HL-60/S4 treated with phorbol 12-myristate 13-acetate at 8.2 ng/mL for 4 days and 3 days (cell line): ENCODE measurements around the gene B4GALNT3.

Experiments
- in situ Hi-C: fragments of 300-500 bp; cut with MboI; formaldehyde crosslinking; loops from 2 replicates; pipeline ENCODE4 v1.15.0; 2022; ENCODE audit warnings: low sequenced_read_pairs

The B4GALNT3 gene

DNA sequence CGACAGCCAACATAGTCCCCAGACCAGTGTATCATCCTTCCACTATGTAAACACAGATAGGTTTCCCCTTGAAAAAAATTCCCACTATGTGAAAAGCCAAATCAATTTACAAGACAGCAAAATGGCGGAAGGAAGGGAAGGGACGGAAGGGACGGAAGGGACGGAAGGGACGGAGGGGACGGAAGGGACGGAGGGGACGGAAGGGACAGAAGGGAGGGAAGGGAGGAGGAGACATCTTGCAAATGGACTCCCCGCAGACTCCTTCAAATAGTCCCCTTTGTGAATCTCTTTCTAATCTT, 128.2 kb downstream of the B4GALNT3 start:
- in situ Hi-C loops: no loop called here

DNA sequence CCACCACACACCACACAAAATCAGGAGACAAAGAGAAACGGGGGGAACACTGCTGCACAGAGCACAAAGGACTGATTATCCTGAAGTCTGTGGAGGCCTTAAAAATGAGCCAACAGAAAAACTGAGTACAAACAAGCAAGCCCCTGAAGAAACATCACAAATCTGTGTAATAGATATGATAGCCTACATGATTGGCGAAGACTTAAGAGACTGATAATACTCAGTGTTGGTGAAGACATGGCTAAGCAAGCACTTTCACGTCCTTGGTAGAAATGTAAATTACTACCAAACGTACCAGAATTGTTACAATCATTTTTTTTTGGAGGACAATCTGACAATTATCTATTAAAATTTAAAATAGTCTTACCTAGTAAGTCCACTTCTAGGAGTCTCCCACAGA, 128.9 kb downstream of the B4GALNT3 start:
- in situ Hi-C loops: no loop called here

DNA sequence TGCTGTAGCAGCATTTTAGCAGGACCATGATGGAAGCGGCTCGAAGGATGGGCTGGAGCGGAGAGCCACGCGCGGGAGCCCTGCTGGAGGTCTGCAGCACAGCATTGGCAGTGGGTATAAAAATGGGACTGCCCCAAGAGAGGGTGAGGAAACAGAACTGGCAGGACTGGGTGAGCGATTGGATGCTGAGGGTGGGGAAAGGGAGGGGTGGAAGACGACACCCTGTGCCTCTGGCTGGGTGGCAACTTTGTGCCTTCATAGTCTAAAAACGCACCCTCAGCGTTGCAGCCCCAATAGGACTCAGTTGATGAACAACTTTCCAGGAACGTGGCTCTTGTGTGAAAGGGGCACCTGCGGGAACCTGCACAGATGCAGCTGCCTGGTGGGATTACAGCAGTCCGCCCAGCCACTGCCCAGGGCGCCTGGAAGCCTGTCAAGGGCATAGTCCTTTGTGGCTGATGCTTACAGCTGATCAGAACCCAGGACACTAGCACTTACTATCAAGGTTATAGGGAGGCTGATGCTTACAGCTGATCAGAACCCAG, 130.5 kb downstream of the B4GALNT3 start:
- in situ Hi-C loops: no loop called here

DNA sequence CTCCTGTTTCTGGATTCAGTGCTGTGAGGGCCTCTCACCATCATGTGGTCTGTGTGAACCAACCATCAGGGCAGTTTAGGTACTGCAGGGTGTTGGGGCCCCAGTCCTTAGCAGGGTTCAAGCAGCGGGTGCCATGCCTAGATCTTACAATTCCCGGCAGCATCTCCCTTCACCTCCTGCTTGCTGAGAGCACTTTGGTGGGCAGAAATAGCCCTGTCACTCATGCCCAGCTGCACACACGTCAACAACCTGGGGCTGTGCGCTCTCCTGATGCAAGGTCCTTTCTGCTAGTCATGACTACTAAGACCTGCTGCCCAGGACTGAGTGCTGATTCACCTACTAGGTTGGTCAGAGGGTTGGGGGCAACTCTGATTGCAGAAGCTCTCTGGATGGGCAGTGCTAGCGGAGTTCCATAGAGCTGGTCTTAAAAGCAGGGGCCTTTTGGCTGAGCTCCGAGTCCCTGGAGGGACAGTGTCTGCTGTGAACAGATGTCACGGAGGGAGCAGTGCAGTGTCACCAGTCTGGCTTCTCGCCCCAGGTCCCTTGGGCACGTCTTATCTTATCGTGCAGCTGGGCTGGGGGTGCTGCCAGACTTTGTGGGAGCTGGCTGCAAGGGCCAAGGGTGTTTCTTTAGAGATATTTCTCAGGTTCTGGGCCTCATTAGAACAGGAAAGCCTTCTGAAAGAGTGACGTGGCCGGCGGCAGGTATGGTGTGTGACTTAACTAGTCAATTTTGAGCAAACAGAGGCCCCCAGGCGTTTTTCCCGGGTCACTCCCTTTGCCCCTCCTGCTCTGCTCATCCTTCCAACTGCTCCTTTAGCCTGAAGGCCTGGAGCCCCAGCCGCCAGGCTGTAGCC, 131.7 kb downstream of the B4GALNT3 start:
- in situ Hi-C loops: no loop called here

DNA sequence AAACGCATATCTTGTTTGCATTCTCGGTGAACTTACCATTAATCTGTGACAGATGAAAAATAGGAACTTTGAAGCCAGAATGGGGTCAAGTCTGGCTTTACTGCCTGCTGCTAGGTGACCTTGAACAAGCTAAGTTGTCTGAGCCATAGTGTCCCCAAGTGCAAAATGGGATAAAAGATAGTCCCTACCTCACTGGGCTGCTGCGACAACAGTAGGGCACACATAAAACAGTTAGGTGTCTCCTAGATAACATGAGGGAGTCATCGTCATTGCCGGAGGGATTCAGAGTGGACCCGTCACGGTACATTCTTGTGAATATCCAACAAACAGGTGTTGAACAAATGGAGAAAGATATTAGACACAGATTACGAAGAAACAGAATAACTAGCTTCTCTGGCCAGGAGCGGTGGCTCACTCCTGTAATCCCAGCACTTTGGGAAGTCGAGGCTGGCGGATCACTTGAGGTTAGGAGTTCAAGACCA, 132.3 kb downstream of the B4GALNT3 start:
- in situ Hi-C loops: no loop called here

DNA sequence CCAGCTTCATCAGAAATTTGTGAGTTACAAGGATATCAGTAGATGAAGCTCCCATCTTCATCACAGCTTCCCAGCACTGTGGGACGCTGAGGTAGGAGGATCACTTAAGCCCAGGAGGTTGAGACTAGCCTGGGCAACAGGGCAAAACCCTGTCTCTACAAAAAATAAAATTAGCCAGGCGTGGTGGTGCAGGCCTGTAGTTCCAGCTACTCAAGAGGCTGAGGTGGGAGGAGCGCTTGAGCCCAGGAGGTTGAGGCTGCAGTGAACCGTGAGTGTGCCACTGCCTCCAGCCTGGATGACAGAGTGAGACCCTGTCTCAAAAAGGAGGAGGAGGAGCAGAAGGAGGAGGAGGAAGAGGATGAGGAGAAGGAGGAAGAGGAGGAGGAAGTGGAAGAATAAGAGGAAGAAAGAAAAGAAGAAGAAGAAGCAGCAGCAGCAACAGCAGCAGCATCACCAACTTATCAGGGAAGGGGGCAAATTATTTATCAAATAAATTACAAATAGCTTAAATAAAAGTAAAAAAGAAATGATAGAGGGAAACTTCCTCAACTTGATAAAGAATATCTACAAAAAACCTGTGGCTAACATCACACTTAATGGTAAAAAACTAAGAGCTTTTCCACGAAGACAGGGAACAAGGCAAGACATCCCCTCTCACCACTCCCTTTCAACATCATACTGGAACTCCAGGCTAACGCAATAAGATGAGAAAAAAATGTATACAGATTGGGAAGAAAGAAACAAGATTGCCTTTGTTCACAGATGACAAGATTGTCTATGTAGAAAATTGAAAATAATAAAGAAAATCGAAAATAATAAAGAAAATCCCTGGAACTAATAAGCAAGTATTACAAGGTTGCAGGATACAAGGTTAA, 133.9 kb downstream of the B4GALNT3 start:
- in situ Hi-C loops: no loop called here

DNA sequence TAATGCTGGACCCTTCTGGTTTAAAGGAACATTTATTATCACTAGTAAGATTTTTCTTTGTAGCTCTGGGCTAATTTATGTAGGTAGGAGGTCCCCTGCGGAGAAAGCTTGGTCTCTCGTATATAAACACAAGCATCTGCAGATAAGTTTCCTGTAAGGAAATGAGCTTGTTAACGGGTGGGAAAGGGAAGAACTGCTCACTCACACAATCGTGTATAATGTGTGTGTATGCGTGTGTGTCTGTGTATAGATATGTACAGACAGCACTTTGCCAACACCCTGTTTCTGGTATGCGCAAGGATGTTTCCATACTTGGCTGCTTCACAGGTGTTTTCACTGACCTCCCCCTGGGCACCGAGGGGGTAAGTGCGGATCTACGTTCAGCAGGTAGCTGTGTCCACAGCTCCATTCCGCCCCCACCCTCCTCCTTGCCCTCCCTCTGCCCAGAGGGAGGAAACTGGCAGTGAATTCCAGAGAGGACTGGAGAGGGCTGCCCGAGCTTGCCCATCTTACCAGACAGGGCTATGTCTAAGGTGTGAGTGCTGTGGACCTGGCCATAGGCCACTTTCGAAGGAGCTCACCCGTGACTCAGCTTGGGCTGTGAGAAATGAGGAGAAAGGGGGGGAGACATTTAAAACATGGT, 138.3 kb downstream of the B4GALNT3 start:
- in situ Hi-C loops: no loop called here

DNA sequence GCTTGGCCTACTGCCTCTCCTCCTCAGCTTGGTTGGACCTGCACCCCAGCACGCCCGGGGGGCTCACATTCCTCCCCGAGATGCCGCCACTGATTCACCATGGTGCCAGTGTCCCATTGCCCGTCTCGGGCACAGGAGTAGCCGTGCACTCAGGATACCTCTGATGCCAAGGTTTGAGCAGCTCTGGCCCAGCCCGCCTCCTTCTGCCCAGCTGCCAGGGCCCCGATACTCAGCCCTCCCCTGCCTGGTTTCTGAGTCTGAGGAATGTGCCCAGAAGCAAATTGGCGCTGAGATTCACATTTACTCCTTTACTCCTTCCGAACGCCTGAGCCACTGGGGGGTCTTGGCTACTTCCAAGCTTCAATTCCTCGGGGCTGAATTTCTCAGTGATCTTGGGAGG, 140.0 kb downstream of the B4GALNT3 start:
- in situ Hi-C loops: no loop called here

DNA sequence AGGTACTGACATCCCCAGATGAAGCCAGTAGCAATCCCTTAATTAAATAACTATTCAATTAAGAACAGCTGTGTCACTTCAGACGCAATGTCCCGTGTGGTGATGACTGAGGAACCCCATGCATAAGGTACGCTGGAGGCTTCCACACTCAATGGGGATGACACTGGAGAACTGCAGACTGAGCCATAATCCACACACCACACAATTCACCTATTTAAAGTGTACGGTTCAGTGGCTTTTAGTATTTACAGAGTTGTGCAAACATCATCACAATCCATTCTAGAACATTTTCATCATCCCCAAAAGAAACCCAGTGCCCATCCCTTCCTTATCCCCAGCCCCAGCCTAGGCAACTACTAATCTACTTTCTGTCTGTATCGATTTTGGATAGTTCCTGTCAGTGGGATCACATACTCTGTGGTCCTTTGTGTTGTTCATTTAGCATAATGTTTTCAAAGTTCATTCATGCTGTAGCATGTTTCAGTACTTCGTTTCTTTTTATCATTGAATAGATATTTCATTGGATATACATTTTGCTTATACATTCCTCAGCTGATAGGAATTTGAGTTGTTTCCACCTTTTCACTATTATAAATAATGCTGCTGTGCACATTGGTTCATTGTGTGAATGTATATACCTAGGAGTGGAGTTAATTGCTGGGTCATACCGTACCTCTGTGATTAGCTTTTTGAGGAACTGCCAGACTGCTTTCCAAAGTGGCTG, 142.4 kb downstream of the B4GALNT3 start:
- in situ Hi-C loops: no loop called here

DNA sequence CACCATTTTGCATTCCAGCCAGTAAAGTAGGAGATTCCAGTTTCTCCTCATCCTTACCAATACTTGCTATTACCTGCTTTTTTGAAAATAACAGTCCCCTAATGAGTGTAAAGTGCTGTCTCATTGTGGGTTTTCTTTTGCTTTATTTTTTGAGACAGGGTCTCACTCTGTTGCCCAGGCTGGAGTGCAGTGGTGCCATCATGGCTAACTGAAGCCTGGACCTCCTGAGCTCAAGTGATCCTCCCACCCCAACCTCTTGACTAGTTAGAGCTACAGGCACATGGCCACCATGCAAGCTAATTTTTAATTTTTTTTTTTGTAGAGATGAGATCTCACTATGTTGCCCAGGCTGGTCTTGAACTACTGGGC, 142.9 kb downstream of the B4GALNT3 start:
- in situ Hi-C loops: no loop called here

DNA sequence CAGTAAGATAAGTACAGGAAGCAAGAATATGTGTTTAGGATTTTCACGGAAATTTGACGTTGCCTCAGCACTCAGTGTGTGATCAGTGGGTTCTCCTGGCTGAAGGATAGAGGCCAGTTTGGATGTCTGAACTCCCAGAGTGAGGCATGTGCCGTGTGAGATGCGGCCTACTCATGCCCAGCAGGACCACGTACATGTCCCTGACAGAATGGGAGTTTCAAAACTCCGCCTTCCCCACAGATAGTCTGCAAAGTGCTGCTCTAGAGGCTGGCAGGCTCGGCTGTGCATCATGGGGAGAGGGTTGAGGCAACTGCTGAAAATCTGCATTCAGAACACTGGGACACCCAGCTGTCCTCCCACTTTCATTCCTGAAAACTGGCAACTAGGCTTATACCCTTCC, 145.2 kb downstream of the B4GALNT3 start:
- in situ Hi-C loops: no loop called here

DNA sequence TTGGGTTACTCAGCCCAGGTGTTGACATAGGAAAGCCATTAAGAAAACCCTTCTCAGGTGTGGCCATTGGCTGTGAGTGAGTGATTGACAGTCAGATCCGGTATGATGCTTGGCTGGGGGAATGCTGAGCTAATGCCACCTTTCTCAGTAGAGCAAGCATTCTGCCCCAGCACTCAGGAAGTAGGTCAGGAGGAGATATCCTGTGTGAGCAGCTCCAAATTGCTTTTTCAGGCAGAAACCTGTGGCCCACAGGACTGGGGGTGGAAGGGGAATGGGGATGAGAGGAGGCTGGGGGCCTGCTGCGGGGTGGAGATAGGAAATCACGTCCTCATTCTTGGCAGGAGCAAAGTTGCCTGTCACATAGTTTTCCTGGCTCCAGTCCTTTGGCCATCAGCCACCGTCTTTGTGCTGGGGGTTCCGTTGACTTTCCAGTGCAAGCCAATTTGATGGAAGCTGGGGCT, 147.8 kb downstream of the B4GALNT3 start:
- in situ Hi-C loops: no loop called here

DNA sequence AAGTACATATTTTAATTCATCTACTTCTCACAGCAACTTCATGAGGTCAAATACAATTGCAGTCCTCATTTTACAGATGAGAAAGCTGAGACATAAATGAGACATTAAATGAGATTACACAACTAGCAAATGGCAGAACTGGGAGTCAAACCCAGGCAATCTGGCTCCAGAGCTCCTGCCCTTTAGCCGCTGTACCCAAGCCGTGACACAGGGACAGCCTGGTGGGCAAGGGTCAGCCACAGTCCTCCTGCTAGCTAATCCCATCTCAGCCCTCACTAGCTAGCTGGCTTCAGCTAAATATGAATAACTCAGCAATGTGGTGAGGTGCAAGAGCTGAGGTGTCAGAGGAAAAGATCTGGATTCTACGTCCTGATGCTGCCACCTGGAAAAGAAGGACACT, 148.7 kb downstream of the B4GALNT3 start:
- in situ Hi-C loops: no loop called here

DNA sequence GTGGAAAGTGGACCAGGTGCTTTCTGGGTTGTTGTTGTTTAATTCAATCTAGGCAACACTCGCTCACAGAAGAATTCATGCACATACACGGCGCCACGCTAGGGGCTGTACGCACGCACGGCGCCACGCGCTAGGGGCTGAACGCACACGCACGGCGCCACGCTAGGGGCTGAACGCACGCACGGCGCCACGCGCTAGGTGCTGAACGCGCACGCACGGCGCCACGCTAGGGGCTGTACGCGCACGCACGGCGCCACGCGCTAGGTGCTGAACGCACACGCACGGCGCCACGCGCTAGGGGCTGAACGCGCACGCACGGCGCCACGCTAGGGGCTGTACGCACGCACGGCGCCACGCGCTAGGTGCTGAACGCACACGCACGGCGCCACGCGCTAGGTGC, 149.2 kb downstream of the B4GALNT3 start:
- in situ Hi-C loops: no loop called here

DNA sequence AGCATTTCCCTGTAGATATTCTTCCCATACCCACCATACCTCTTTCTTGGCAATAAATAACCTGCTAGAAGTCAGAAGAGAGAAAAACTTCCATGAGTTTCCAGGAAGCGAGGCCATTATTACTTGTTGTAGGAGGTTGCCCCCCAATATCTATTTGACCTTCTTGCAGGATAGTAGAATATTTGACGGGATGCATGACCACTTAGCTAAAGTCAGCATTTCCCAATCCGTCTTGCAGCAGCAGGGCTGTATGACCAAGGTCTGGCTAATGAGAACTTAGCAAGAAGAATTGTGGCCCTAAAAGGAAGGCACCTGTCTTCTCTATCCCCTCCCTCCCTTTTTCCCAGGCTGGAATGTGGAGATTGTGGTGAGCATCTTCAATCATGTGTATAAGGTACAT, 152.0 kb downstream of the B4GALNT3 start:
- in situ Hi-C loops: no loop called here

DNA sequence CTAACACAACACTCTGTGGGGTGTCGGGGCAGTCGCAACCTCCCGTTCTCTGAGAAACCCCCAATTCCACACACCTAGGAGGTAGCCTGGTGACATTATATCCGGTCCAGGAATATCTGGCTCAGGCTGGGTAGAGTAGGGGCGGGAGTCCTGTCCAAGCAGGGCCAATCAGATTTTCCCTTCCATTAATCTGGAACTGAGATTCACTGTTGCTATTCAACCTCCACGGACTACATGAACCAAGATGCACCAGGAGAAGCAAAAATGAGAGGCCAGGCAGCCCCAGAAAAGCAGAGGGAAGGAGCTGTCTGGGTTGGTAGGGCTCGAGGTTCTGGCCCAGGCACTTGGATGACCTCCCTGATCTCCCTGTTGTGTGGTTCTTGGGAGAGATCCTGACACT, 152.6 kb downstream of the B4GALNT3 start:
- in situ Hi-C loops: no loop called here

DNA sequence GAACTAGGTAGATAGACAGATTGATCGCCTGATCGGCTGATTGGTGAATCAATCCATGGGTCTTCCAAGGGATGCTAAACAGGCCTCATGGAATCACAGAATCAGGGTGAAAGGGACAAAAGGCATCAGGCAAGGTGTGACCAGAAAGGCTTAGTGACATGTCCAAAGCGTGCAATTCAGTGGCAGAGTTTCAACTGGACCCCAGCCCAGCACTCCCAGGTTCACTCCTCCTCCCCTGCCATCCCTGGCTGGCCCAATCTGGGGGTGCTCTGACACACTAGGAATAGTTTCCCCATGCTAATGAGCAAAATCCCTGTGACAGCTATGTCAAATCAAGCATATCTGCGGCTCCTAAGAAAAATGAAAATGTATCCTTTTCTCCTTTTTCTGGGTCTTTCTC, 153.1 kb downstream of the B4GALNT3 start:
- in situ Hi-C loops: no loop called here
